NCI-H2081 treated with DMSO at 0.1 percent for 48 hours (cell line): ENCODE measurements around the gene SBK1.
A peak's percentile ranks its signal among the peaks of the same experiment; 100 is the strongest.
"Not testable (repeated sequence)": the region's sequence is repeated elsewhere in the genome, so short reads cannot be mapped to it uniquely, and the experiment has no call there.

Experiments
- DNase-seq: peaks from one replicate; lab custom pipeline; 2025; lab: John Stamatoyannopoulos, UW

Gene SBK1

DNA sequence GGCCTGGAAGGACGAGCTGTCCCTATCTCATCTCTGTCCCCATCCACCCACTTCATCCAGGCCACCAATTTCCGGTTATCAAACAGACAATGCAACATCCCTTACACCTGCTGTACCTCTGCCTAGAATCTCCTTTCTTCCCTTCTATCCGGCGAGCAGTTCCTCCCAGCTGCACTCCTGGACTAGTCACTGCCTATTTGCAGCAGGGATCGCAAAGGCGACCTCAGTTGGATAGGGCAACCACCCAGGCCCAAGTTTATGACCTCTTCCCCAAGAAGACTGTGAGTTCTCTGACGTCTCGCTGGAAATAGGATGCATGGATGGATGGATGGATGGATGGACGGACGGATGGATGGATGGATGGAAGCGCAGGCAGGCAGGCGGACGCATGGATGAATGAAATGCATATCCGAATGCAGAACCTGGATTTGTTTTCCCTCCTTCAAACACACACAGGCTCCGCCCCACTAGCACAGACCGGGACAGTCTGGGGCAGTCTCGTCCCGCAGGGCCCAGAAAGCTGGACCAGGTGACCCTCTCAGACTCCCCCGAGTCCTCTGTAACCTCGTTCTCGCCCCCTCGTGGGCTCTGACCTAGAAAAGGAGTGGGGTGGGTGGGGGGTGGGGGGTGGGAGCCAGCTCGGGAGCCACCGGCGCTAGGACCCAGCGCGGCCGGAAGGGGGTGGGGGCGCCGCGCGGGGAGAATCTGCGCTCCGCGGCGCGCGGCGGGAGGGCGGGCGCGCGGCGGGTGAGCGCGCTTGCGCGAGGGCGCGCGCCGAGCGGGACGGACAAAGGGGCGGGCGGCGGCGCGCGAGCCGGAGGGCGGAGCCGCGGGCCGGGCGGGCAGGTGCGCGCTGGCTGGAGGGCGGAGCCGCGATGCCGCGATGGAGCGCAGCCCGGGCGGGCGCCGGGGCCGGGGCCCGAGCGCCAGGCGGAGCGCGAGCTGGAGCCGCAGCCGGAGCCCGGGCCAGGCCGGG lies at the start of gene SBK1:
SBK1 (plus strand) TSS at position 875 of the 976 bp plus-strand sequence. CDS start 24,867 bp downstream, outside the sequence.
- DNase-seq, result peak; percentile 41

DNA sequence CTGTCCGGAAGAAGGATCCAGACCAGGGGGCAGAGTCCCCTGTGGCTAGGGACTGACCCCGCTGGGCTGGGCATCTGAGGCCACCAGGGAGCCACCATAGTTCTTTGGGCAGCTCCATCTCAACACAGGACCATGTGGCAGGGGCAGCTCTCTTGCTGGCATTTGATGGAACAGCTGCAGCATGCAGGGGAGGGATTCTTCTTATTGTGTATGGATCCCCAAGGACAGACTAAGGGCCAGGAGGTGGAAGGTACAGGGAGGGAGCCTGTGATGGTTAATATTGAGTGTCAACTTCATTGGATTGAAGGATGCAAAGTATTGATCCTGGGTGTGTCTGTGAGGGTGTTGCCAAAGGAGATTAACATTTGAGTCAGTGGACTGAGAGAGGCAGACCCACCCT lies 42.8 kb upstream of the SBK1 start:
- DNase-seq, result not testable (repeated sequence)

DNA sequence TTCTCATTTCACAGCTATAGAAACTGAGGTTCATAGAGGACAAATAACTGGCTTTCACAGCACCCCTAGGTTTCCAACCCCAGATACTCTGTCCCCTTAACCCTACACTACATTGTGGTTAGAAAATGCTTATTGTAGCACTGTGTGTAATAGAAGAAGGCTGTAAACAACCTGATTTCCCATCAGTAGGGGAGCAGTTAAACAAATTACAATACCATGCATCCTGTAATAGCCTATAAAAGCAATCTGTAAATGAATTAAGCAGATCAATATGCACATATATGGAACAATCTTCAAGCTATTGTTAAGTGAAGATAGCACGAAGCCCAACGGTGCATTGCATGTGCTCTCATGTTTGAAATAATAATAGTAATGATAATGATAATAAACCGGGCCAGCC lies 41.3 kb upstream of the SBK1 start:
- DNase-seq, result no peak

DNA sequence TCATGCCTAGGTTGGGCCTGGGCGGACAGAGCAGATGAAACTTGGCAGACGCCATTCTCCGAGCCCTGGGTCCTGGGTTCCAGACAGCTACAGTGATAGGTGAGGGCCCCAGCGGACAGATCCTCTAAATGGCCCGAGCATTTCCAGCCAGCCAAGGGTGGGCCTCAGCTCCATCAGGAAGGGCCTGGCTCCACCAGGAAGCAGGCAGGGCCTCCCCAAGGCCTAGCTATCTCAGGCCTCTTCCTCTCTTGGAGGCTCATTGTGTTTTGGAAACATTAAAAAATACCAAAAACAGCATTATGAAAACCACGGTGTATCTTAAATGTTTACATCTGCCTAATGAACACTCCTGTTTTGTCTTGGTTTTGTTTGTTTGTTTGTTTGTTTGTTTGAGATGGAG lies 38.2 kb upstream of the SBK1 start:
- DNase-seq, result no peak

DNA sequence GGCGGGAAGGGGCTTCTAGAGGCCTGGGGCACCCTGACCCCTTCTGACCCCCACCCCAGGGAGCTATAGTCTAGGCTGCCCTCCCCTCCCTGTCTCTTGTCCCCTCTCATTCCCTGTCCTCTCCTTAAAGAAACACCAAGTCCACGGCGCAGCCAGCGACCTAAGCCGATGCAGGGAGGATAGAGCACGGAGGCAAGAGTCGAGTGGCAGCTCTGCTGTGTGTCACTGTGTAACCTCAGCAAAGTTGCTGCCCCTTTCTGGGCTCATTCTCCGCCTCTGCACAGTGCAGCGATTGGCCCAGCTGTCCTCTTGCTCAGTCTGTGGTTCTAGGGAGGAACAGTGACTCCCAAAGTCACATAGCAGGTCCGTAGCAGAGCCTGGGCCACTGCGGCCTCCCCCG lies 36.5 kb upstream of the SBK1 start:
- DNase-seq, result no peak

DNA sequence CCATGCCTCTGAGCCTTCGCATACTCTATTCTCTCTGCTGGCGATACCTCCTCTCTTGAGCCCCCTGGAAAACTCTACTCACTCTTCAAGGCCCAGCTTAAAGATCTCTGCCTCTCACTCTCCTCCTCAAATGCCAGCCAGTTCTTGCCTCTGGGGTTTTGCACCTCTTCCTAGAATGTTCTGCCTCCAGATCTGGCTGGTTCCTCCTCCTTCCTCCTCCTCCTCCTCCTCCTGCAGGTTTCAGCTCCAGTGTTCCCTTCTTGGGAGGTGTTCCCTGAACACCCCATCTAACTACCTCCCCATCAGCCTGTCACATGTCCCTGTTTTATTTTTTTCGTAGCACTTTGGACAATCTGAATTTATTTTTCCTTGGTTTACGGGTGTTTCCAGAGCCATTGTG lies 35.1 kb upstream of the SBK1 start:
- no peak for DNase-seq

DNA sequence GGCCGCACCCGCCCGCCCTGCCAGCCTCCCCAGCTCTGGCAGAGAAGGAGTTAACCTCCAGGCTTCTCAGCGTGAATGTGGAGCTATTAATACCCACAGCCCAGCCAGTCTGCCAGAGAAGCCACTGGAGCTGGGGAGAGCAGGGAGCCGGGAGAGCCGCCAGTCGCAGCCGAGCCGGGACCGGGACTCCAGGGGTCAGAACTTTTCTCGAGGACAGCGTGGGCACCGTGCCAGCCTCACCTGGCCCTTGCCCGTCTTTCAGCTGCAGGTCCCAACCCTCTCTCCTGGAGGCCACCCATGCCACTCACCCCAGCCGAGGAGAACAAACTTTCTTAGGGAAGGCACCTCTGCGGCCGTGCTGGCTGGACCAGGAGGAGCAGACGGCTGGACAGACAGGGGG lies 33.8 kb upstream of the SBK1 start:
- no peak for DNase-seq

DNA sequence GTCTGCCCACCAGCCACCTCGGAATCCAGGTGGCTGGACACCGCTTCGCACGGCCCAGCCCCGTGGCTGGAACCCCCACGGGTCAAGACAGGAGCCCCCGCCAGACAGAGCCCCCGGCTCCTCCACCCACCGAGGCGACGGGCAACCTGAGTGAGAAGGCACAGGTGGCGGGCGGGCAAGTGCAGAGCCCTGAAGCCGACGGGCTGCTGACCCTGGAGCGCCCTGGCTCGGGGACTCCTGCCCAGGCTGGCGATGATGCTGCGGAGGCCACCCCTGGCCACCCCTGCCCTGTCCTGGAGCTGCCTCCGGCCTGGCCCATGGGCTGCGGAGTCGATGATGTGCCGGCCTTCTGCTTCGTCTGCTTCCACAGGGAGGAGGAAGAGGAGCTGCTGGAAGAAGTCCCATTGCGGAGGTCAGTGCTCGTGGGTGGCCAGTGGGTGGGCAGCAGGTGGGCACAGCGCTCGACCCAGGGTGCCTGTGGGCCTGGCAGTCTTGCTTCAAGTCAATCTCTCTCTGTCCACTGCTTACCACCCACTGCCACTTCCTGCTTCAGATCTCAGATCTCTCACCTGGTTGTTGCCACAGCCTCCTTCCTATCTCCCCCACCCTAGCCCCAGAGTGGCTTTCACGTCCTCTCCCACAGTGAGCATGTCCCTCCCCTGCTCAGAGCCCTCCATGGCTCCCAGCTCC lies 33.1 kb upstream of the SBK1 start:
- no peak for DNase-seq

DNA sequence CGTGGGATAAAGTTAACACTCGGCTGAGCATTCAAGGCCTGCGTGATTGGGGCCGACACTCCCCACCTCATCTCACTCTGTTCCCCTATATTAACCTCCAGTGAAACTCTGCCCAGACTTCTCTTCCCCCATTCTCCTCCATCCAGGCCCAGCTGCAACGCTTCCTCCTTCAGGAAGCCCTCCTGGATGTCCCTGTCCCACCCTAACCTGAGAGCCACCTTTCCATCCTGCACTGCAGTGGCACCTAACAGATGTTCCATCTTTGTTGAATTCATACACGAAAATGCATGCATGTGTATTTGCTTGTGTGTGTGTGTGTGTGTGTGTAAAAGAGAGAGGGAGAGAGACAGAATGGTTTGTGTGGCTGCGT lies 32.6 kb upstream of the SBK1 start:
- DNase-seq, result no peak

DNA sequence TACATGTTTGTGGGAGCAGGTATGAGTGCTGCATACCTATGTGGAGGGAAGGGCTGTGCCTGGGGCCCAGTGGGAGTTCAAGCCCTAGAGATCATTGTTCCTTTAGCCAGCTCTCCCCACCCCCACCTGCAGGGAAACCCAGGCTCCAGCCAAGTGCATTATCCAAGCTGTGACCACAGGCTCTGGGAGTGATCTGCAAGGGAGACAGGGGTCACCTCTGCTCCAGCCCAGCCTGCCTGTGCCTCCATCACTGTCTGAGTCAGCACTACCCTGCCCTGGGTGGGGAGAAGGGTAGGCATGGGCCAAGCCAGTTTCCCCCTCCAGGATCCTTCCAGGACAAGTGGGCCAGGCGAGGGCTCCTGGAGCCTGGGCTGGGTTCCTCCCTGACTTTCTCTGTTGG lies 32.1 kb upstream of the SBK1 start:
- no peak for DNase-seq

DNA sequence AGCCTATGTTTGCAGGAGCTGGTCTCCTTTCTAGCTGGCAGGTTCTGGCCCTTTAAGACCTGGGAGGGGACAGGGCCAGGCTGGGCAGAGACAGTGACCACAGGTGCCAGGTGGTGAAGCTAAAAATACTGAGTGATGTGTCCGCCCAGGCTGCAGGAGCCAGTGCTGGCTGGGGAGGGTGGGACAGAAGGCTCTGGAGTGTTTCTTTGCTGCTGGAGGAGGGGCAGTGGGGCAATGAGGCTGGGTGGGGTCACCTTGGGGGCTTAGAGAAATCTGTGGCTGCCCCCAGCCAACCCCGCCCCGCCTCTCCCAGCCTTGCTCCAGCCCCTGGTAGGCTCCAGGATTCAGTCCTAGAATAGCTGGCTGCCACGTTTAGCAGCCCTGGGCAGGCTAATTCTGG lies 30.4 kb upstream of the SBK1 start:
- DNase-seq, result no peak

DNA sequence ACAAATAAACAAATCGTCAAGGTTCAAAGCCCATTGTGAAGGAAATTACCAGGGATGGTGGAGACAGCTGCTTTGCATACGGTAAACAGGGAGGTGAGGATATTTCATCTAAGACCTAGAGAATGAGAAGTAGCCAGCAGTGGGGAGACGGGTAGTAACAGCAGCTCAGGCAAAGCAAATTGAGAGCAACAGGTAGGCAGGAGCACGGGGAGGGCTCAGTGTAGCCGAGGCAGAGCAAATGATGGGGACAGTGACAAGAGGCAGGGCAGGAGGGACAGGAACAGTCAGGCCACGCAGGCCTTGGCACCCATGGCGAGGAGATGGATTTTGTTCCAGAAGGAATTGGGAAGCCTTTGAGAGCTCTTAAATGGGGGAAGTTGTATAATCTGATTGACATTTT lies 29.0 kb upstream of the SBK1 start:
- no peak for DNase-seq

DNA sequence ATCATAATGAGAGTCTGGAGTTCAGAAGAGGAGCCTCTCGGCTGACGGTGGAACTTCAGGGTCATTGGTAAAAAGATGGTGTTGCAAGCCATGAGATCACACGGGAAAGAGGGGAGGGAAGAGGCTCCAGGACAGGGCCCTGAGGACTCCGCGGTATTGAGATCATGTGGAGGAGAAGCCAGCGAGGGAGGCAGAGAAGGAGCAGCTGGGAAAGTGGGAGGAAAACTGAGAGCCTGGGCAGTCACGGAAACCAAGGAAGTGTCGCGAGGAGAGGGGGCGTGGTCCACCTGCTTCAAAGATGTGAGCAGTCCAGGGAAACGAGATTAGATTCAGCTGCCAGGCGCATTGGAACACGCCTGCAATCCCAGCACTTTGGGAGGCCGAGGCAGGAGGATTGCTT lies 27.7 kb upstream of the SBK1 start:
- DNase-seq, result no peak

DNA sequence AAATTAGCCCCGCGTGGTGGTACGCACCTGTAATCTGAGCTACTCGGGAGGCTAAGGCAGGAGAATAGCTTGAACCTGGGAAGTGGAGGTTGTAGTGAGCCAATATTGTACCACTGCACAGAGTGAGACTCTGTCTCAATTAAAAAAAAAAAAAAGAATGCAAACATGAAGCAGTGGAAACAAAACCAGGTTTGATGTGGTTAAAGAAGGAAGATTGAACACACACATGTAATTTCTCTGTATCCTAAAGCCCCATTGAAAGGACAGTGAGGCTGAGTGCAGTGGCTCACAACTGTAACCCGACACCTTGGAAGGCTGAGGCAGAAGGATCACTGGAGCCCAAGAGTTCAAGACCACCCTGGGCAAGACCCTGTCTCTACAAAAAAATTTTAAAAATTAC lies 26.5 kb upstream of the SBK1 start:
- no peak for DNase-seq

DNA sequence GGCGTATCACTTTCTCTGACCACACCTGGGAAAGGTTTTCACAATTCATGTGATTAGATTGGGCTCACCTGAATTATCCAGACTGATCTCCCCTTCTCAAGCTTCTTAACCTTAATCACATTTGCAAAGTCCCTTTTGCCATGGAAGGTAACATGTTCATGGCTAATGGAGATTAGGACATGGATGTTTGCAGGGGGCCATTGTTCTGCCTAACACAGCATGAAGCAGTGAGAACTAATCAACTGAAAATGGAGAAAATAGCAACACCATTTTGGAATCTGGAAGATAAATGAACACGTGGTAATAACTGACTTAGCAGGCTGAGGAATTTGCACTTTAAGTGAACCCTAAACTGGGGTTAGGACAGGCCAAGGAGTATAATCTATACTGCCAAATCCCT lies 25.0 kb upstream of the SBK1 start:
- DNase-seq, result no peak

DNA sequence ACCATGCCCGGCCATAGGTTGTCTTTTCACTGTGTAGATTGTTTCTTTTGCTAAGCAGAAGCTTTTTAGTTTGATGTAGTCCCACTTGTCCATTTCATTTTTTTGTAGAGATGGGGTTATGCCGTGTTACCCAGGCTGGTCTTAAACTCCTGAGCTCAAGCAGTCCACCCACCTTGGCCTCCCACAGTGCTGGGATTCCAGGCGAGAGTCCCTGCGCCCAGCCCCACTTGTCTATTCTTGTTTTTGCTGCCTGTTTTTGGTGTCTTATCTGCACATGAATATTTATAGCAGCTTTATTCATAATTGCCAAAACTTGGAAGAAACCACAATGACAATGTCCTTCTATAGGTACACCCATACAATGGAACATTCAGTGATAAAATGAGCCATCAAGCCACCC lies 18.8 kb upstream of the SBK1 start:
- DNase-seq, result no peak

DNA sequence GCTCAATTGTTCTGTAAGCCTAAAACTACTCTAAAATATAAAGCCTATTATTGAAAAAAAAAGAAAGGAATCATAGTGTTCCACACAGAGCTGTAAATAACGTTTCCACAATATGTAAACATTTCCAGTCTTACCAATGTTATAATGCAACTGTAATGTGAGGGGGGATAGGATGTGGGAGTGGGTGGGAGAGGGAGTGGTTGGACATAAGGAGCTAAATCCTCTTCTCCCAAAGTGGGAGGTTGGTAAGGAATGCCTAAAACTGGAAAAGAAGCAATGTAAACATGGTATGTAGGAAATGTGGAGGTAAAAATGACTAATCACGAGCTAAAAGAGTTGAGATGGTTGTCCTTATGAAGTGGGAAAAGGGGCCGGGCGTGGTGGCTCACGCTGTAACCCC lies 17.6 kb upstream of the SBK1 start:
- DNase-seq, result no peak

DNA sequence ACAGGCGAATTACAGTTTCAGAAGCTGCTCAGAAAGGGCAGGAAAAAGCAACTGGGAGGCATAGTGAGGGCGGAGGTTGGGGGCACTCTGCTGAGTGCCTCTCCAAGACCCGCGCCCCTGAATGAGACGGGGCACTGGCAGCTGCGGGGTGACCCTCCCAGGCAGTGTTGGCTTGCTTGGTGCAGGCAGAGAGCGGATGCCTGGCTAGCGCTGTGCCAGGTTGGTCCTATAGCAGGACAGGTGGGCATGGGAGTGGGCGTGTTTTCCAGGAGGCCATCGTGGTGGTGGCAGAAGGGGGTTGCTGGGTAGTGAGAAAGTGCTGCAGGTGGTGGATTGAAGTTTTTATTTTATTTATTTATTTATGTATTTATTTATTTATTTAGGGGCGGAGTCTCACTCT lies 16.0 kb upstream of the SBK1 start:
- no peak for DNase-seq

DNA sequence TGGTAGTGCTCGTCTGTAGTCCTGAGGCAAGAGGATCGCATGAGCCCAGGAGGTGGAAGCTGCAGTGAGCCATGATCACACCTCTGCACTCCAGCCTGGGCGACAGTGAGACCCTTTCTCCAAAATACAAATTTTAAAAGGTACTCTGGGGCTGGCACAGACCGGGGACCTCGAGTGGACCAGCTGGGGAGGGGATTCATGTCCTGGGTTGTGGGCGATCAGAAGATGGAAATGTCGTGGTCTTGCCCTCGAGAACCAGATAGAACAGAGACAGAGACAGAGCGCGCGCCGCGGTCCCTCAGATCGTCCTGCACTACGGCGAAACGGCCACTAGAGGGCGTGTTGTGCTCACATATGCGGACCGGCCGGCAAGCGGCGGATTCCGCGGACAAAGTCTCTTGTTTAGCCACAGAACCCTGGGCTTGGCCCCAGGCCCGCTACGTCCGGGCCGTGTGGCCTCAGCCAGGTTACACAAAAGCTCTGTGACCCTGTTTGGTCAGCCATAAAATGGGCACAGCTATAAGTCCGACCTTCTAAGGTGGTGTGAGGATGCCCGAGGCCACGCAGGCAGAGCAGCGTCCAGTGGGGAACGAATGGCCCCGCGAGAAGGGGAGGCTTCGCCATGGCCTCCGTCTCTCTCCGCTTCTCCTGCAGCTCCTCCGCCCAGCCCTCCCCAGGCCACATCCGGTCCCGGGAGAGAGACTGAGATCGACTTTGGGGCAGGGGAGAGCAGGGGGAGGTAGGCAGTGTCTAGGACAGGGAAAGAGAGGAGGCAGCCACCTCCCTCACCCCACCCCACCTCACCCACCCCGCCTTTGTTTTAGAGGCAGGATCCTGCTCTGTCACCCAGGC lies 14.6 kb upstream of the SBK1 start:
- peak; percentile 38 for DNase-seq

DNA sequence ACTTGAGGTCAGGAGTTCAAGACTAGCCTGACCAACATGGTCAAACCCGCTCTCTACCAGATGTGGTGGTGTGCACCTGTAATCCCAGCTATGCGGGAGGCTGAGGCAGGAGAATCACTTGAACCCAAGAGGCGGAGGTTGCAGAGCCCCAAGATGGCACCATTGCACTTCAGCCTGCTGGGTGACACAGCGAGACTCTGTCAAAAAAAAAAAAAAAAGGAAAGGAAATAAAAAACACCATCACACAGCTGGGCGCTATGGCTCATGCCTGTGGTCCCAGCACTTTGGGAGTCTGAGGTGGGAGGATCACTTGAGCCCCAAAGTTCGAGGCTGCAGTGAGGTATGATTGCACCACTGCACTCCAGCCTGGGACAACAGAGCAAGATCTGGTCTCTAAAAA lies 13.3 kb upstream of the SBK1 start:
- DNase-seq, result no peak

DNA sequence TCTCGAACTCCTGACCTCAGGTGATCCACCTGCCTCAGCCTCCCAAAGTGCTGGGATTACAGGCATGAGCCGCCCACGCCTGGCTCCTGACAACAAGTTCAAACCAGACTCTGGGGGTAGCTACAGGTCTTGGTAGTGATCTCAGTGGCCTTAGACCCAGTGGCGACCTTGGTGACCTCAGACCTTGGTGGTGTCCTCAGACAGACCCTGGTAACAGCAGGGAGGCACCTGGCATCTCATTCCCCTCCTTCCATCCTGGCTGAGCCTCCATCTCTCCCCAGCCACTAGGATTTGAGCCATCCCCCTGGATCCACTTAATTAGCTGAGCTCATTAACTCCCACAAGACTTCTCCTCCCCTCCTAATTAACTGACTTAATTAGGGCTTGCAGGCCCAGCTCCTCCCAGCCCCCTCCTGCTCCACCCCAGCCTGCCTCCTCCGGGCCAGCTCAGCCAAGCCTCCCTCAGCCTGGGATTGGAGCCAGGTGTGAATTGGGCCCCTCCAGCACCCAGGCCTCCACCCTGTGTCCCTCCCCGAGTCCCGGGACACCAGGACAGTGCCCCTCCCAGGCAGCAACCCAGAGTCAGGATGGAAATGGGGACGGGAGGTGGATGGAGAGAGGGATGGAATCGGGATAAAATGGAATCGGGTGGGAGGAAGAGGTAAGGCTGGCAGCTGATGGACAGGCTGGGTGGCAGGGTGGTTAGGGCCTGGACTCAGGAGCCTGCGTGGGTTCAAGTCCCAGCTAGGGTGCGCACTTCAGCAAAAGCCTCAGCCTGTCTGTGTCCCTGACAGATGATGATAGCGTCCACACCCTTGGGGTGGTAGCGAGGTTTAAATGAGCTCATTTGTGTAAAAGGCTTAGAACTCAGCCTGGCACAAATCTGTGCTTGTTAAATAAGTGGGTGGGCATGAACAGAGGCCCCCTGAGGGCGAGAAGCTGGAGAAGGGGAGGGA lies 11.2 kb upstream of the SBK1 start:
- no peak for DNase-seq
